ELF-1 (cell line): Measurements from ENCODE around the gene TLR3.
"Not testable (repeated sequence)": the region's sequence is repeated elsewhere in the genome, so short reads cannot be mapped to it uniquely, and the experiment has no call there.

Experiments
- DNase-seq: peaks from one replicate; pipeline ENCODE4 v3.0.0-alpha.2; 2016; ENCODE audit warnings: low read depth, low spot score

The TLR3 gene

GRCh38 chr4:186068581-186069348 is at the start of gene TLR3:
TSS of gene TLR3 (plus strand) at chr4:186069156. CDS start at chr4:186076620, 7,464 bp downstream.
- peak; percentile 3 for DNase-seq

- no peak for DNase-seq
Observed at GRCh38 chr4:186019269-186019668, 49.7 kb upstream of the TLR3 start.

GRCh38 chr4:186020106-186020792 is 48.7 kb upstream of the TLR3 start:
- no peak for DNase-seq

- no peak for DNase-seq
Observed at GRCh38 chr4:186020793-186021407, 48.1 kb upstream of the TLR3 start.

GRCh38 chr4:186021461-186022167 is 47.3 kb upstream of the TLR3 start:
- DNase-seq, result peak; percentile 52

- no peak for DNase-seq
Observed at GRCh38 chr4:186023975-186024374, 45.0 kb upstream of the TLR3 start.

- DNase-seq, result no peak
Observed at GRCh38 chr4:186024637-186025407, 44.1 kb upstream of the TLR3 start.

GRCh38 chr4:186025408-186025690 is 43.6 kb upstream of the TLR3 start:
- DNase-seq, result no peak

GRCh38 chr4:186027405-186027804 is 41.6 kb upstream of the TLR3 start:
- no peak for DNase-seq

GRCh38 chr4:186029571-186030398 is 39.2 kb upstream of the TLR3 start:
- DNase-seq, result peak; percentile 36

GRCh38 chr4:186030399-186030775 is 38.6 kb upstream of the TLR3 start:
- no peak for DNase-seq

- DNase-seq, result no peak
Observed at GRCh38 chr4:186030795-186031194, 38.2 kb upstream of the TLR3 start.

- DNase-seq, result peak; percentile 23
Observed at GRCh38 chr4:186032259-186032658, 36.7 kb upstream of the TLR3 start.

- DNase-seq, result no peak
Observed at GRCh38 chr4:186033027-186033426, 35.9 kb upstream of the TLR3 start.

GRCh38 chr4:186034613-186035012 is 34.3 kb upstream of the TLR3 start:
- DNase-seq, result not testable (repeated sequence)

- DNase-seq, result no peak
Observed at GRCh38 chr4:186036976-186037581, 31.9 kb upstream of the TLR3 start.

GRCh38 chr4:186037692-186038658 is 31.0 kb upstream of the TLR3 start:
- peak; percentile 85 for DNase-seq

- peak; percentile 26 for DNase-seq
Observed at GRCh38 chr4:186039697-186040096, 29.3 kb upstream of the TLR3 start.

GRCh38 chr4:186040316-186040715 is 28.6 kb upstream of the TLR3 start:
- DNase-seq, result no peak
